ENCODE data around the gene PMEL. TPM values are rescaled to one million over a fixed set of nuclear protein-coding genes. Genes with fewer than 3 reads are reported as not detected.
A peak's percentile ranks its signal among the peaks of the same experiment; 100 is the strongest.

Gene PMEL
- polyA plus RNA-seq, 2 donors, result 0.63 to 0.75 TPM

DNA sequence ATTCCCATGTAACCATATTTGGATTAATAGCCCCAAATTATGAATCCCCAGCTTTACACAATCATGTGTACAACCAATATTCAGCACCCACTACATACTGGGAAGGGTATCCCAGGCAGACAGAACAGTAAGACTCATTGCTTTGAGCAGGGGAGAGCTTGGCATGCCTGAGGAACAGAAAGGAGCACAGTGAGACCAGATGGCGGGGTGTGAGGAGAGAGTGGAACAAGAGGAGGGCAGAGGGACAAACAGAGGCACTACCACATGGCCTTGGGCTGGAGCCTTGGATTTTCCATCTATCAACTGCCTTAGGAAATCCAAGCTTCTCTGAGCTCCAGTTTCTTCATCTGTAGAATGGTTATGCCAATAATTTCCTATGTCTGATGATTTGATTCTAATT, 31.1 kb downstream of the PMEL start:
- Histone ChIP-seq H3K4me1 (ENCODE audit: control insufficient read depth in 2 of 2, insufficient read depth in 2 of 2, low read length in 1 of 2) (peaks cover 4 to 12% of the 10 kb centered on the region in 2 donors), H3K36me3 (ENCODE audit: control insufficient read depth in 2 of 2, insufficient read depth in 2 of 2, low read length in 1 of 2) (peaks cover 0 to 8% of the 10 kb centered on the region in 2 donors), H3K4me3 (ENCODE audit: low read depth in 1 of 2, low read length in 2 of 2) (no peak overlapping the region), H3K27me3 (ENCODE audit: control insufficient read depth in 1 of 2, insufficient read depth in 2 of 2, low read length in 2 of 2) (no peaks in the 10 kb centered on the region), H3K27ac (ENCODE audit: low read depth in 2 of 2, low read length in 1 of 2) (no peak overlapping the region), H3K9me3 (ENCODE audit: control insufficient read depth in 2 of 2, insufficient read depth in 1 of 2, low read depth in 1 of 2, low read length in 1 of 2) (no peaks in the 10 kb centered on the region)
- WGBS, 2 donors, result 95% methylated on average over 1 of the region's 1 CpG

DNA sequence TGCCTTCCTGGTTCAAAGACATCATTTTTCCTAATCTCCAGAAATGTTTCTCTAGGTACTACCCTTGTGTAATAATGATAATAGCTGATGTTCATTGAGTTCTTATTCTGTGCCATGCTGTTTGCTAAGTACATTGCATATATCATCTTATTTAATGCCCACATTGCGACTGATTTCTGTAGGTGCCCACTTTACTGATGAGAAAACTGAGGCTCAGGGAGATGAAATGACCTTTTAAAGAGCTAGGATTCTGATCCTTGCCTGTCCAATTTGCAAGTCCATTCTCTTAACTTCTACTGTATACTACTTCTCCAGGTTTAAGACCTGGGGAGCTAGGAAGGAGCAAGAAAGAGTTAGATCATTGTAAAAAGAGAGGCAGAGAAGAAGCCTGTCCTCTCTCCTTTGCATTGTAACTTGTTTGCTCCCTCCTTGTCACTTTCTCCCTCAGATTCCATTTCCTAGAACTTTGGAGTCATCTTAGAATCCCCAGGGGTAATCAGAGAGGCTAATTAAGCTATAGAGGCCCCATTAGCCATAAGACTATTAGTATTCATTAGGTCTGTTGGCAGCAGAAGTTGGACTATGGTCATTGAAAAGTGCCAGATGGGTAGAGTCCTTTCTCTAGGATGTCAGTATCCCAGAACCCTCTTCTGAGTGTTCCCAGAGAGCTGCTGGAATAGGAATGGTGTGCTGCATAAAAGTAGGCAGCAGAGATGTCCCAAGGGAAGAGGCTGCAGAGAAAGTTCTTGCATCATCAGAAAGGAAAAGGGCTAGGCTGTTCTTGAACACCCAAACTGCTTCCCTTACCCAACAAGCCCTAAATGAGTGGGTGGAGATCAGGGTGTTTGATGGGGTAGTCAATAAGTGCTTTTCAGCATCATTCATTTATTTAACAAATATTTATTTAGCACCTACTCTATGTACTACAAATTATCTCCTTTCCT, 31.8 kb downstream of the PMEL start:
- Histone ChIP-seq H3K4me1 (ENCODE audit: control insufficient read depth in 2 of 2, insufficient read depth in 2 of 2, low read length in 1 of 2) (peaks cover 2 to 10% of the 10 kb centered on the region in 2 donors), H3K27me3 (ENCODE audit: control insufficient read depth in 1 of 2, insufficient read depth in 2 of 2, low read length in 2 of 2) (no peaks in the 10 kb centered on the region), H3K4me3 (ENCODE audit: low read depth in 1 of 2, low read length in 2 of 2) (peak overlapping the region in 1 of 2 donors; percentile 82), H3K27ac (ENCODE audit: low read depth in 2 of 2, low read length in 1 of 2) (no peak overlapping the region), H3K9me3 (ENCODE audit: control insufficient read depth in 2 of 2, insufficient read depth in 1 of 2, low read depth in 1 of 2, low read length in 1 of 2) (no peaks in the 10 kb centered on the region), H3K36me3 (ENCODE audit: control insufficient read depth in 2 of 2, insufficient read depth in 2 of 2, low read length in 1 of 2) (peaks cover 0 to 6% of the 10 kb centered on the region in 2 donors)
- WGBS, 2 donors, result 74 to 87% methylated on average over 1 of the region's 1 CpG

DNA sequence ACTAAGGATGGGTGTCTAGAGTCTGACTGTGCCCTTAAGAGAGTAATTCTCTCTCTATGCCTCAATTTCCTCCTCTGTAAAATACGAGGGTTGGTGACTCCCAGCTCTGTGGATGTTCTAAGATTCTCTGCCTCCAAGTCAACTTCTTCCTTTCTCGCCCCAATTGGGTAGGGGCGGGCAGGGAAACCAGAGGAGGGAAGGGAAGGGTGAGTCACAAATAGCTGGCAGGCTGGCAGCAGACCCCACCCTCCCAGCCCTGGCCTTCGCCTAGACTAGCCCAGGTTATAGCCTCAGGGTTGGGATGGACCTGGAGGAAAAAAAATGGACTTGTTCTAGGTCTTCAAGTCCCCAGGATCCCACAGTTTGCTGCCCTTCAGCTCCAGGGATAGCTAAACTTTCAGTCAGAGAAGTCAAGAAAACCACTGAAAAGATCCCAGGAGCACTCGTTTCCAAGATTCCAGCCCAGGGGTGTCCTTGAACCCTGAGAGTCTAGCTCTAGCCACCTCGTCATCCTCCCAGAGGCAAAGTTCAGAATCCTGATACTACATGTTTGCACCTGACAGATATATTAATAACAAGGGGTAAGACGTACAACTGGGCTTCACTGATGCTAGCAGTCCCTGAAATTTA, 32.6 kb downstream of the PMEL start:
- no peaks in the 10 kb centered on the region for H3K27me3 ChIP-seq (ENCODE audit: control insufficient read depth in 1 of 2, insufficient read depth in 2 of 2, low read length in 2 of 2)
- peaks cover 0 to 3% of the 10 kb centered on the region in 2 donors for H3K36me3 ChIP-seq (ENCODE audit: control insufficient read depth in 2 of 2, insufficient read depth in 2 of 2, low read length in 1 of 2)
- peak overlapping the region; percentile 83 to 96 for H3K27ac ChIP-seq (ENCODE audit: low read depth in 2 of 2, low read length in 1 of 2)
- WGBS, 2 donors, result 39 to 46% methylated on average over 7 of the region's 7 CpGs
- H3K9me3 ChIP-seq (ENCODE audit: control insufficient read depth in 2 of 2, insufficient read depth in 1 of 2, low read depth in 1 of 2, low read length in 1 of 2), result no peaks in the 10 kb centered on the region
- peaks cover under 1 to 7% of the 10 kb centered on the region in 2 donors for H3K4me1 ChIP-seq (ENCODE audit: control insufficient read depth in 2 of 2, insufficient read depth in 2 of 2, low read length in 1 of 2)
- peak overlapping the region in 1 of 2 donors; percentile 82 for H3K4me3 ChIP-seq (ENCODE audit: low read depth in 1 of 2, low read length in 2 of 2)

GRCh38 chr12:55932551-55932910, 33.3 kb downstream of the PMEL start:
- 0 to 5% methylated on average over 4 of the region's 4 CpGs for WGBS, 2 donors
- peaks cover 0 to 9% of the 10 kb centered on the region in 2 donors for H3K4me1 ChIP-seq (ENCODE audit: control insufficient read depth in 2 of 2, insufficient read depth in 2 of 2, low read length in 1 of 2)
- H3K4me3 ChIP-seq (ENCODE audit: low read depth in 1 of 2, low read length in 2 of 2), result peak overlapping the region; percentile 80 to 82
- no peaks in the 10 kb centered on the region for H3K9me3 ChIP-seq (ENCODE audit: control insufficient read depth in 2 of 2, insufficient read depth in 1 of 2, low read depth in 1 of 2, low read length in 1 of 2)
- H3K27ac ChIP-seq (ENCODE audit: low read depth in 2 of 2, low read length in 1 of 2), result peak overlapping the region; percentile 96 to 99
- no peaks in the 10 kb centered on the region for H3K27me3 ChIP-seq (ENCODE audit: control insufficient read depth in 1 of 2, insufficient read depth in 2 of 2, low read length in 2 of 2)
- H3K36me3 ChIP-seq (ENCODE audit: control insufficient read depth in 2 of 2, insufficient read depth in 2 of 2, low read length in 1 of 2), result peaks cover 0 to 3% of the 10 kb centered on the region in 2 donors

- H3K27me3 ChIP-seq (ENCODE audit: control insufficient read depth in 1 of 2, insufficient read depth in 2 of 2, low read length in 2 of 2), result no peaks in the 10 kb centered on the region
- H3K4me3 ChIP-seq (ENCODE audit: low read depth in 1 of 2, low read length in 2 of 2), result peak overlapping the region; percentile 80 to 82
- H3K27ac ChIP-seq (ENCODE audit: low read depth in 2 of 2, low read length in 1 of 2), result peak overlapping the region; percentile 96 to 99
- H3K9me3 ChIP-seq (ENCODE audit: control insufficient read depth in 2 of 2, insufficient read depth in 1 of 2, low read depth in 1 of 2, low read length in 1 of 2), result no peaks in the 10 kb centered on the region
- 1% methylated on average over 35 to 60 of the region's 60 CpGs for WGBS, 2 donors
- peaks cover 0 to 3% of the 10 kb centered on the region in 2 donors for H3K36me3 ChIP-seq (ENCODE audit: control insufficient read depth in 2 of 2, insufficient read depth in 2 of 2, low read length in 1 of 2)
- peaks cover 0 to 9% of the 10 kb centered on the region in 2 donors for H3K4me1 ChIP-seq (ENCODE audit: control insufficient read depth in 2 of 2, insufficient read depth in 2 of 2, low read length in 1 of 2)
Measured at GRCh38 chr12:55931780-55932550, 33.9 kb downstream of the PMEL start.

DNA sequence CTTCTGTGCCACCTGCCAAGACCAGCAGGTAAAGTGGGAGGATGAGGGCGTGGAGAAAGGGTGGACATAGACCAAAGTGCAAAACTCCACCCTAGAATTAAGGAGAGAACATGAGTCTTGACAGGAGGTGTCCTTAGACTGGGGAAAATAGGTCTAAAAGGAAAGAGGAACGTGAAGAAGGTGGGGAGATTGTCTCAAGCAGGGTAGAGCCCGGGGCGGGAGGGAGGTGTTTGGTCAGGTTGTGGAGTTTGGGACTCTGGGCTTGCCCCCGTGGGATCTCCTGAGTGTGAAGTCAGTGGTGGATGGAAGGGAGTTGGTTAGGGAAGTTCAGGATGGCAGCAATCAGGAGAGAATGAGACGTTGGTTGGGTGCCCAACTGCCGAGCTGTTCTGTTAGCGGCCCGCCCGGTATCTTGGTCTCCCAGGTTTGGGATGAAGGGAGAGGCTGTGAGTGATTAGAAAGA, 34.5 kb downstream of the PMEL start:
- Histone ChIP-seq H3K27me3 (ENCODE audit: control insufficient read depth in 1 of 2, insufficient read depth in 2 of 2, low read length in 2 of 2) (no peaks in the 10 kb centered on the region), H3K4me1 (ENCODE audit: control insufficient read depth in 2 of 2, insufficient read depth in 2 of 2, low read length in 1 of 2) (peaks cover 0 to 9% of the 10 kb centered on the region in 2 donors)

DNA sequence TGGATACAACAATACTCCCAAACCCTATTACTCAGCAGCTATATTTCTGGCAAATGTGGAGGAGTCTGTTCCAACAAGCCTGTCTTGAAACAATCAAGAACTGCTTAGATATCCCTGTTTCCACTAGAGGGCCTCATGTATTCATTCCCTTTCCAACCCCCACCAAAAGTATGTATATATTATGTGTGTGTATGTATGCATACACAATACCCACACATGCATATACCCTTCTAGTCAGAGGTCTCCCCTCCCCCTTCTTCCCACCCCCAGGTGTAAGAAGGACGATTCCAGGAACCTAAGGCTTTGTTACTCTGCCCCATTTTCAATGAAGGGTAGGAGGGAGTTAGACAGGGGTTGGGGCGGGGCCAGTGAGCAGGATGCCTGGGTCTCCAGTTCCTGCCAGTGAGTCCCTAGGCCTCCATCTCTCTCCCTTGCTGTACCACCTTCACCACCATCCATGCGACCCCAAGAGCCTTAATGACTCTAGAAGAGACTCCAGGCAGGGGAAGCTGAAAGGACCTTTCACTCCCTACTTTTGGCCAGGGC, 35.0 kb downstream of the PMEL start, which contains the start of gene DGKA:
Gene DGKA (plus strand): TSS at position 392 of the 546 bp plus-strand sequence. CDS start 5,342 bp downstream, outside the sequence.
- peaks cover 0 to 9% of the 10 kb centered on the region in 2 donors for H3K4me1 ChIP-seq (ENCODE audit: control insufficient read depth in 2 of 2, insufficient read depth in 2 of 2, low read length in 1 of 2)
- WGBS, 2 donors, result 17 to 34% methylated on average over 3 of the region's 3 CpGs
- no peaks in the 10 kb centered on the region for H3K9me3 ChIP-seq (ENCODE audit: control insufficient read depth in 2 of 2, insufficient read depth in 1 of 2, low read depth in 1 of 2, low read length in 1 of 2)
- peak within 1 kb of the TSS; percentile 80 to 82 for H3K4me3 ChIP-seq (ENCODE audit: low read depth in 1 of 2, low read length in 2 of 2)
- H3K27me3 ChIP-seq (ENCODE audit: control insufficient read depth in 1 of 2, insufficient read depth in 2 of 2, low read length in 2 of 2), result no peaks in the 10 kb centered on the region
- H3K36me3 ChIP-seq (ENCODE audit: control insufficient read depth in 2 of 2, insufficient read depth in 2 of 2, low read length in 1 of 2), result no peaks in the 10 kb centered on the region
- peak within 1 kb of the TSS; percentile 96 to 99 for H3K27ac ChIP-seq (ENCODE audit: low read depth in 2 of 2, low read length in 1 of 2)

More for the DNA sequence above, 34.5 kb downstream of the PMEL start:
- Histone ChIP-seq H3K36me3 (ENCODE audit: control insufficient read depth in 2 of 2, insufficient read depth in 2 of 2, low read length in 1 of 2) (no peaks in the 10 kb centered on the region), H3K27ac (ENCODE audit: low read depth in 2 of 2, low read length in 1 of 2) (peak overlapping the region; percentile 96 to 99), H3K4me3 (ENCODE audit: low read depth in 1 of 2, low read length in 2 of 2) (peak overlapping the region; percentile 80 to 82), H3K9me3 (ENCODE audit: control insufficient read depth in 2 of 2, insufficient read depth in 1 of 2, low read depth in 1 of 2, low read length in 1 of 2) (no peaks in the 10 kb centered on the region)
- WGBS, 2 donors, result 7 to 8% methylated on average over 10 of the region's 10 CpGs

GRCh38 chr12:55929306-55929791, 36.5 kb downstream of the PMEL start:
- H3K4me3 ChIP-seq (ENCODE audit: low read depth in 1 of 2, low read length in 2 of 2), result no peak overlapping the region
- peaks cover 0 to 4% of the 10 kb centered on the region in 2 donors for H3K4me1 ChIP-seq (ENCODE audit: control insufficient read depth in 2 of 2, insufficient read depth in 2 of 2, low read length in 1 of 2)
- peak overlapping the region; percentile 95 to 98 for H3K27ac ChIP-seq (ENCODE audit: low read depth in 2 of 2, low read length in 1 of 2)

More at GRCh38 chr12:55929306-55929791, 36.5 kb downstream of the PMEL start:
- Histone ChIP-seq H3K27me3 (ENCODE audit: control insufficient read depth in 1 of 2, insufficient read depth in 2 of 2, low read length in 2 of 2) (no peaks in the 10 kb centered on the region), H3K36me3 (ENCODE audit: control insufficient read depth in 2 of 2, insufficient read depth in 2 of 2, low read length in 1 of 2) (no peaks in the 10 kb centered on the region), H3K9me3 (ENCODE audit: control insufficient read depth in 2 of 2, insufficient read depth in 1 of 2, low read depth in 1 of 2, low read length in 1 of 2) (no peaks in the 10 kb centered on the region)
- 29 to 33% methylated on average over 8 of the region's 8 CpGs for WGBS, 2 donors

Data from esophagus (tissue), 2 donors.